Fibroblast of villous mesenchyme (primary cell): ENCODE results near the gene MBP. TPM values are rescaled to one million over a fixed set of nuclear protein-coding genes. Genes with fewer than 3 reads are reported as not detected.

Experiments
- DNase-seq: peaks from one replicate; pipeline ENCODE4 v3.0.0-alpha.2; 2010; ENCODE audit warnings: low read depth
- H3K4me3 ChIP-seq: 2 replicates; pipeline ENCODE4 v1.5.1; 2011; ENCODE audit warnings: low read depth, mild to moderate bottlenecking, low read length
- CTCF ChIP-seq: IDR thresholded peaks from 2 replicates; pipeline ENCODE4 v1.5.1; 2012; ENCODE audit warnings: low read depth, mild to moderate bottlenecking, low read length; ENCODE audit not compliant: insufficient read depth
- total RNA-seq: library from RNA; depleted of rRNA; stranded (reverse); fragments of >200 nt; gene quantifications from 2 replicates; pipeline ENCODE4 v1.2.3, GENCODE V29; 2012

Gene MBP
- total RNA-seq, 1 donor, result 3.9 TPM

GRCh38 chr18:77096936-77097886 is 35.4 kb downstream of the MBP start:
- no peak for TF ChIP-seq CTCF
- DNase-seq, result no peak
- no peak overlapping the region for H3K4me3 ChIP-seq

- no peak for TF ChIP-seq CTCF
- DNase-seq, result peak; percentile 96
- H3K4me3 ChIP-seq, result no peak overlapping the region
Observed at GRCh38 chr18:77095391-77096371, 36.9 kb downstream of the MBP start.

GRCh38 chr18:77093586-77093985 is 39.0 kb downstream of the MBP start:
- no peak for TF ChIP-seq CTCF
- no peak overlapping the region for H3K4me3 ChIP-seq
- peak; percentile 51 for DNase-seq

- H3K4me3 ChIP-seq, result no peak overlapping the region
- no peak for TF ChIP-seq CTCF
- DNase-seq, result no peak
Observed at GRCh38 chr18:77093067-77093430, 39.5 kb downstream of the MBP start.

- DNase-seq, result no peak
- H3K4me3 ChIP-seq, result no peak overlapping the region
- TF ChIP-seq CTCF, result no peak
Observed at GRCh38 chr18:77092104-77093066, 40.2 kb downstream of the MBP start.

- no peak overlapping the region for H3K4me3 ChIP-seq
- no peak for TF ChIP-seq CTCF
- DNase-seq, result no peak
Observed at GRCh38 chr18:77091366-77091765, 41.2 kb downstream of the MBP start.
